H1 (cell line): Measurements from ENCODE around the gene RERG. TPM values are rescaled to one million over a fixed set of nuclear protein-coding genes. Genes with fewer than 3 reads are reported as not detected.

Experiments used
- CTCF ChIA-PET: fragments of 300-600 bp; sonication (Branson Sonifier 250); formaldehyde crosslinking; loops from one replicate; lab custom pipeline; 2021; ENCODE audit not compliant: partially characterized antibody; lab: Charles Lee
- POLR2A ChIA-PET: fragments of 300-600 bp; sonication (Branson Sonifier 250); formaldehyde crosslinking; loops from one replicate; lab custom pipeline; 2021; ENCODE audit warnings: inconsistent platforms; ENCODE audit not compliant: partially characterized antibody; lab: Charles Lee
- DNase-seq, 2 experiments: peaks; one replicate each; pipeline versions ENCODE4 v3.0.0 to v3.0.0-alpha.2; 2010 to 2022; ENCODE audit warnings: low spot score in 2 of 2, low read depth in 1 of 2, mixed read lengths in 1 of 2
- FAIRE-seq: peaks from 2 replicates; lab custom pipeline; 2011; peaks lifted over from hg19 to GRCh38; lab: Jason Lieb, UNC
- H2AFZ ChIP-seq: 2 replicates; pipeline ENCODE4 v1.8.1; 2012; ENCODE audit warnings: low read length, inconsistent platforms
- H2AK5ac ChIP-seq: 2 replicates; pipeline ENCODE4 v1.6.1; 2013; ENCODE audit warnings: low read depth, low read length
- H2BK120ac ChIP-seq: replicated peaks from 2 replicates; pipeline ENCODE3; 2013; ENCODE audit warnings: low read depth, low read length, inconsistent platforms
- H2BK12ac ChIP-seq: 2 replicates; pipeline ENCODE4 v1.6.1; 2013; ENCODE audit warnings: low read depth, low read length
- H2BK15ac ChIP-seq: 2 replicates; pipeline ENCODE4 v1.6.1; 2013; ENCODE audit warnings: low read length
- H2BK20ac ChIP-seq: 2 replicates; pipeline ENCODE4 v1.6.1; 2013; ENCODE audit warnings: low read length
- H2BK5ac ChIP-seq: 2 replicates; pipeline ENCODE4 v1.6.1; 2013; ENCODE audit warnings: low read depth, low read length
- H3K14ac ChIP-seq: 2 replicates; pipeline ENCODE4 v1.6.1; 2013; ENCODE audit warnings: inconsistent platforms; ENCODE audit not compliant: insufficient read length
- H3K18ac ChIP-seq: 2 replicates; pipeline ENCODE4 v1.6.1; 2013; ENCODE audit warnings: low read length; ENCODE audit errors: extremely low read depth
- H3K23ac ChIP-seq: 2 replicates; pipeline ENCODE4 v1.6.1; 2013; ENCODE audit warnings: inconsistent platforms; ENCODE audit not compliant: insufficient read length
- H3K23me2 ChIP-seq: 2 replicates; pipeline ENCODE4 v1.6.1; 2013; ENCODE audit warnings: low read depth, low read length
- H3K27ac ChIP-seq: 2 replicates; pipeline ENCODE4 v1.6.1; 2011; ENCODE audit warnings: low read depth, low read length, inconsistent platforms
- H3K27me3 ChIP-seq, 4 experiments: replicated peaks in 1 of 4; 1 replicate in 1 of 4; 2 replicates in 3 of 4; pipeline versions ENCODE4 v1.6.1 to v1.8.1; 2011 to 2013; ENCODE audit warnings: low read length in 3 of 4, mild to moderate bottlenecking in 3 of 4, inconsistent platforms in 2 of 4, mixed read lengths in 2 of 4, moderate library complexity in 1 of 4; ENCODE audit not compliant: control insufficient read depth in 3 of 4, insufficient read depth in 3 of 4; ENCODE audit errors: extremely low read depth in 1 of 4
- H3K36me3 ChIP-seq, 4 experiments: 2 replicates each; pipeline versions ENCODE4 v1.6.1 to v1.8.1; 2011 to 2013; ENCODE audit warnings: mild to moderate bottlenecking in 4 of 4, low read length in 3 of 4, moderate library complexity in 2 of 4, control low read depth in 1 of 4, inconsistent platforms in 1 of 4; ENCODE audit not compliant: insufficient read depth in 4 of 4, control insufficient read depth in 2 of 4
- H3K4ac ChIP-seq: replicated peaks from 2 replicates; pipeline ENCODE3; 2013; ENCODE audit warnings: low read length, low read depth, mixed read lengths, inconsistent platforms; ENCODE audit not compliant: insufficient read length
- H3K4me1 ChIP-seq, 4 experiments: replicated peaks in 1 of 4; 1 replicate in 1 of 4; 2 replicates in 3 of 4; pipeline versions ENCODE4 v1.6.1 to v1.8.1; 2011 to 2013; ENCODE audit warnings: low read length in 3 of 4, inconsistent platforms in 2 of 4, mixed read lengths in 1 of 4; ENCODE audit not compliant: insufficient read depth in 4 of 4, control insufficient read depth in 3 of 4
- H3K4me2 ChIP-seq, 2 experiments: 2 replicates each; pipeline versions ENCODE4 v1.6.1 to v1.8.1; 2011 to 2013; ENCODE audit warnings: low read depth in 2 of 2, low read length in 2 of 2, control low read depth in 1 of 2, inconsistent platforms in 1 of 2, mild to moderate bottlenecking in 1 of 2; ENCODE audit not compliant: insufficient read depth in 1 of 2
- H3K4me3 ChIP-seq, 4 experiments: fragments of 200-600, 300-600 bp in 1 of 4; sonication (generic), shearing (Covaris generic), sonication (Bioruptor Twin) in 1 of 4; 2 replicates each; pipeline versions ENCODE4 v1.5.1 to v1.8.1; 2011 to 2016; ENCODE audit warnings: low read length in 4 of 4, low read depth in 3 of 4, control low read depth in 2 of 4, inconsistent platforms in 2 of 4, mild to moderate bottlenecking in 2 of 4, mixed read lengths in 1 of 4, moderate library complexity in 1 of 4; ENCODE audit not compliant: insufficient read depth in 2 of 4; ENCODE audit errors: extremely low read depth in 1 of 4
- H3K56ac ChIP-seq: replicated peaks from 2 replicates; pipeline ENCODE3; 2013; ENCODE audit warnings: low read depth, mild to moderate bottlenecking, mixed read lengths, low read length, inconsistent platforms; ENCODE audit not compliant: insufficient read length
- H3K79me1 ChIP-seq: 2 replicates; pipeline ENCODE4 v1.6.1; 2013; ENCODE audit warnings: low read depth, low read length, control low read depth
- H3K79me2 ChIP-seq, 2 experiments: 2 replicates each; pipeline versions ENCODE4 v1.6.1 to v1.8.1; 2012 to 2013; ENCODE audit warnings: low read length in 2 of 2, mild to moderate bottlenecking in 2 of 2, inconsistent platforms in 1 of 2; ENCODE audit not compliant: insufficient read depth in 2 of 2, control insufficient read depth in 1 of 2
- H3K9ac ChIP-seq, 4 experiments: replicated peaks in 1 of 4; 1 replicate in 1 of 4; 2 replicates in 3 of 4; pipeline versions ENCODE4 v1.6.1 to v1.8.1; 2011 to 2013; ENCODE audit warnings: low read depth in 3 of 4, low read length in 3 of 4, control low read depth in 2 of 4, mild to moderate bottlenecking in 2 of 4, moderate library complexity in 2 of 4, inconsistent platforms in 1 of 4; ENCODE audit errors: extremely low read depth in 1 of 4
- H3K9me3 ChIP-seq, 2 experiments: 2 replicates each; pipeline versions ENCODE4 v1.6.1 to v1.8.1; 2012 to 2013; ENCODE audit warnings: mild to moderate bottlenecking in 2 of 2, moderate library complexity in 2 of 2, control low read depth in 1 of 2, inconsistent platforms in 1 of 2, low read depth in 1 of 2, low read length in 1 of 2, mixed read lengths in 1 of 2; ENCODE audit not compliant: insufficient read depth in 2 of 2
- H4K20me1 ChIP-seq, 2 experiments: replicated peaks in 1 of 2; 2 replicates each; pipeline versions ENCODE3 to v1.8.1; 2011 to 2013; ENCODE audit warnings: inconsistent platforms in 2 of 2, low read length in 2 of 2, mild to moderate bottlenecking in 1 of 2; ENCODE audit not compliant: insufficient read depth in 2 of 2, control insufficient read depth in 1 of 2
- H4K5ac ChIP-seq: 2 replicates; pipeline ENCODE4 v1.6.1; 2013; ENCODE audit warnings: low read length, low read depth, mixed read lengths, inconsistent platforms; ENCODE audit not compliant: insufficient read length
- H4K8ac ChIP-seq: 2 replicates; pipeline ENCODE4 v1.8.0; 2013; ENCODE audit warnings: mild to moderate bottlenecking, moderate library complexity, low read length, inconsistent platforms; ENCODE audit not compliant: insufficient read depth; ENCODE audit errors: extremely low read depth
- H4K91ac ChIP-seq: replicated peaks from 2 replicates; pipeline ENCODE3; 2013; ENCODE audit warnings: low read length, mixed read lengths, inconsistent platforms; ENCODE audit not compliant: insufficient read length
- BRCA1 ChIP-seq: IDR thresholded peaks from 2 replicates; pipeline ENCODE4 v1.6.1; 2012; ENCODE audit warnings: low read depth, low read length, improper control_type of control experiment
- CBX8 ChIP-seq: fragments of 300-800, 300-1000 bp; sonication (generic); IDR thresholded peaks from 2 replicates; pipeline ENCODE4 v1.7.1; 2016; ENCODE audit warnings: low read depth, low read length, borderline replicate concordance
- CEBPB ChIP-seq: IDR thresholded peaks from 2 replicates; pipeline ENCODE4 v1.6.1; 2012; ENCODE audit warnings: low read depth, low read length
- CTCF ChIP-seq, 3 experiments: IDR thresholded peaks; 1 replicate in 2 of 3; 2 replicates in 1 of 3; pipeline versions ENCODE4 v1.5.1 to v1.6.1; 2011; ENCODE audit warnings: low read length in 3 of 3, mild to moderate bottlenecking in 3 of 3, inconsistent platforms in 2 of 3, low read depth in 1 of 3, moderate library complexity in 1 of 3; ENCODE audit not compliant: insufficient read depth in 1 of 3; ENCODE audit errors: control extremely low read depth in 1 of 3
- E2F6 ChIP-seq: IDR thresholded peaks from 2 replicates; pipeline ENCODE4 v1.6.1; 2012; ENCODE audit warnings: inconsistent platforms
- HDAC2 ChIP-seq, 2 experiments: fragments of 300-600 bp in 1 of 2; sonication (generic) in 1 of 2; IDR thresholded peaks; 2 replicates each; pipeline ENCODE4 v1.6.1; 2011 to 2012; ENCODE audit warnings: low read depth in 2 of 2, low read length in 2 of 2, mild to moderate bottlenecking in 2 of 2, moderate library complexity in 2 of 2, borderline replicate concordance in 1 of 2, inconsistent platforms in 1 of 2
- POLR2AphosphoS5 ChIP-seq: IDR thresholded peaks from 2 replicates; pipeline ENCODE4 v1.6.1; 2011; ENCODE audit warnings: low read depth, low read length
- POU5F1 ChIP-seq: IDR thresholded peaks from 2 replicates; pipeline ENCODE4 v1.6.1; 2011; ENCODE audit warnings: low read depth, mild to moderate bottlenecking, low read length, moderate library complexity
- SP1 ChIP-seq: IDR thresholded peaks from 2 replicates; pipeline ENCODE4 v1.6.1; 2011; ENCODE audit warnings: low read depth, low read length
- TCF12 ChIP-seq: IDR thresholded peaks from 2 replicates; pipeline ENCODE4 v1.6.1; 2011; ENCODE audit warnings: low read depth, mild to moderate bottlenecking, low read length
- YY1 ChIP-seq: IDR thresholded peaks from 2 replicates; pipeline ENCODE4 v1.6.1; 2011; ENCODE audit warnings: low read depth, mild to moderate bottlenecking, low read length
- ZNF274 ChIP-seq: IDR thresholded peaks from 2 replicates; pipeline ENCODE4 v1.7.0; 2012; ENCODE audit warnings: low read length, borderline replicate concordance; ENCODE audit errors: extremely low read depth
- WGBS, 2 experiments: shearing (Covaris generic) in 1 of 2; methylation state at CpG; one replicate each; pipeline versions ENCODE4 v1.1.6 to v1.1.7; 2013 to 2015; ENCODE audit warnings: low lambda C conversion rate in 2 of 2, mixed read lengths in 2 of 2, inconsistent platforms in 1 of 2, low coverage in 1 of 2, missing lambda C conversion rate in 1 of 2; ENCODE audit not compliant: insufficient replicate concordance in 2 of 2, insufficient coverage in 1 of 2, insufficient read length in 1 of 2; ENCODE audit errors: extremely low coverage in 1 of 2, missing lambda C conversion rate in 1 of 2; 5-methylcytosine and 5-hydroxymethylcytosine counted together
- polyA plus RNA-seq, 7 experiments: library from polyadenylated mRNA; depleted of rRNA in 3 of 7; stranded (reverse) in 5 of 7; unstranded in 2 of 7; fragments of >200 nt in 5 of 7; fragments of 200-250 nt in 2 of 7; gene quantifications; 1 replicate in 5 of 7; 2 replicates in 1 of 7; 4 replicates in 1 of 7; pipeline versions ENCODE4 v1.2.1 to v1.2.3, GENCODE V29; 2011 to 2013; ENCODE audit warnings: missing spikeins in 2 of 7, mixed read lengths in 2 of 7
- total RNA-seq: library from RNA; stranded (reverse); fragmentation: NEBNext Ultra II Directional; extraction: Animal tissue kit (Norgen Biotek cat#: 25700); gene quantifications from 2 replicates; pipeline ENCODE4 v1.2.1, GENCODE V29; 2021

Gene RERG
- total and polyA plus RNA-seq, 2 of the 8 experiments (the other 6 are each of a cell fraction or from before 2014, with no cell fraction given), result 0.12 to 0.86 TPM

- no peak overlapping the region for H4K5ac ChIP-seq
- no peak overlapping the region for H3K4me3 ChIP-seq
- H3K9me3 ChIP-seq, result no peaks in the 10 kb centered on the region
- no peak overlapping the region for H4K91ac ChIP-seq
- H2AFZ ChIP-seq, result no peak overlapping the region
- ChIA-PET CTCF (interaction anchor here (1.0 to 4.3 kb wide), 5 partner anchors 9 to 131 kb away, joined by 3 to 41 read pairs (median 6); partner anchors contain the start of gene RERG), POLR2A (no interaction called here)
- H3K4ac ChIP-seq, result no peak overlapping the region
- H3K9ac ChIP-seq, result no peak overlapping the region
- H3K4me1 ChIP-seq, result peaks cover 0 to 1% (median 0%) of the 10 kb centered on the region in 4 experiments; a peak in 1 of 7 replicates
- H3K27ac ChIP-seq, result no peak overlapping the region
- H3K4me2 ChIP-seq, result no peak overlapping the region
- no peaks in the 10 kb centered on the region for H3K79me1 ChIP-seq
- FAIRE-seq, result no peak
- no peak for DNase-seq
- H3K23me2 ChIP-seq, result no peaks in the 10 kb centered on the region
- no peaks in the 10 kb centered on the region for H3K36me3 ChIP-seq
- H4K8ac ChIP-seq, result no peak overlapping the region
- WGBS, 2 experiments, result 84% methylated on average over 2 of the region's 2 CpGs; no CpG with 5 or more reads in 1 of the 2 experiments
- no peaks in the 10 kb centered on the region for H4K20me1 ChIP-seq
- no peak overlapping the region for H2BK120ac ChIP-seq
- H3K79me2 ChIP-seq, result no peaks in the 10 kb centered on the region
- H2BK20ac ChIP-seq, result no peak overlapping the region
- H3K14ac ChIP-seq, result no peak overlapping the region
- no peak overlapping the region for H2BK12ac ChIP-seq
- H2BK15ac ChIP-seq, result no peak overlapping the region
- no peak overlapping the region for H2BK5ac ChIP-seq
- no peak overlapping the region for H3K56ac ChIP-seq
- H3K23ac ChIP-seq, result no peak overlapping the region
- H3K27me3 ChIP-seq, result no peaks in the 10 kb centered on the region
- no peak overlapping the region for H3K18ac ChIP-seq
- no peak overlapping the region for H2AK5ac ChIP-seq
- no peak for TF ChIP-seq CTCF (IDR thresholded peaks at IDR 0.05; ENCODE audit: control extremely low read depth in 1 of 3, insufficient read depth in 1 of 3, low read depth in 1 of 3, low read length in 3 of 3)
- TF ChIP-seq YY1, result no peak
- no peak for TF ChIP-seq POLR2AphosphoS5
- TF ChIP-seq E2F6, result no peak
- TF ChIP-seq ZNF274, result no peak
- no peak for TF ChIP-seq TCF12
- TF ChIP-seq CEBPB, result no peak
- no peak for TF ChIP-seq POU5F1
- TF ChIP-seq BRCA1, result no peak
- TF ChIP-seq HDAC2 (IDR thresholded peaks at IDR 0.05; ENCODE audit: borderline replicate concordance in 1 of 2, low read depth in 2 of 2, low read length in 2 of 2), result no peak
- no peak for TF ChIP-seq CBX8
- TF ChIP-seq SP1, result no peak
Measured at GRCh38 chr12:15180325-15180724, 40.9 kb downstream of the RERG start.
